T-helper 1 cell treated with Interleukin-12 subunit alpha and Interleukin-12 subunit beta and Interleukin-4 antibody, amounts not matched to agents 30 ng/mL and 1 ng/mL, for 36 hours (primary cell): ENCODE data around the gene EHBP1L1. TPM values are rescaled to one million over a fixed set of nuclear protein-coding genes. Genes with fewer than 3 reads are reported as not detected.

ENCODE experiments used
- intact Hi-C: fragments of 100-400 bp; cut with micrococcal nuclease; formaldehyde crosslinking; loops from one replicate; pipeline ENCODE4 v1.15.1; 2024
- total RNA-seq: library from RNA; stranded (reverse); gene quantifications from 2 replicates; pipeline ENCODE4 v1.2.3, GENCODE V29; 2022

The EHBP1L1 gene
- 122 and 128 TPM in 2 replicates for total RNA-seq

- intact Hi-C loops: loop anchor here (1.0 to 2.0 kb wide), 6 partner anchors 29 to 283 kb away; partner anchors contain the start of genes CFL1, SIPA1 and SLC25A45
These were observed at the start of gene EHBP1L1 for GRCh38 chr11:65575568-65576231. Gene EHBP1L1, plus strand, starts transcription at chr11:65576053. Its CDS starts 250 bp downstream, at chr11:65576303.

GRCh38 chr11:65526744-65527143 is 49.1 kb upstream of the EHBP1L1 start:
- intact Hi-C loops: loop anchor here (5.0 kb wide), 1 partner anchor 394 kb away; the partner anchor contains the start of gene SYVN1

- intact Hi-C loops: loop anchor here (5.0 kb wide), 1 partner anchor 397 kb away; the partner anchor contains the start of gene SYVN1
These were observed 47.0 kb upstream of the EHBP1L1 start for GRCh38 chr11:65528819-65529350.

GRCh38 chr11:65529475-65530156 is 46.2 kb upstream of the EHBP1L1 start:
- intact Hi-C loops: loop anchor here (5.0 kb wide), 1 partner anchor 397 kb away; the partner anchor contains the start of gene SYVN1

GRCh38 chr11:65530157-65530496 is 45.7 kb upstream of the EHBP1L1 start:
- intact Hi-C loops: no loop called here

GRCh38 chr11:65532388-65533064 is 43.3 kb upstream of the EHBP1L1 start:
- intact Hi-C loops: no loop called here

GRCh38 chr11:65535102-65535501 is 40.8 kb upstream of the EHBP1L1 start:
- intact Hi-C loops: no loop called here

GRCh38 chr11:65536412-65537295 is 39.2 kb upstream of the EHBP1L1 start:
- intact Hi-C loops: no loop called here

GRCh38 chr11:65537296-65537597 is 38.6 kb upstream of the EHBP1L1 start:
- intact Hi-C loops: no loop called here

GRCh38 chr11:65537620-65538231 is 38.1 kb upstream of the EHBP1L1 start:
- intact Hi-C loops: no loop called here

GRCh38 chr11:65538232-65538914 is 37.5 kb upstream of the EHBP1L1 start:
- intact Hi-C loops: no loop called here

GRCh38 chr11:65538915-65539743 is 36.7 kb upstream of the EHBP1L1 start:
- intact Hi-C loops: no loop called here

GRCh38 chr11:65539744-65540289 is 36.0 kb upstream of the EHBP1L1 start:
- intact Hi-C loops: loop anchor here (1.0 to 2.0 kb wide), 7 partner anchors 15 to 99 kb away; partner anchors contain the start of genes PCNX3, SCYL1 and ZNRD2

GRCh38 chr11:65540290-65541092 is 35.4 kb upstream of the EHBP1L1 start:
- intact Hi-C loops: loop anchor here (1.0 to 2.0 kb wide), 7 partner anchors 15 to 99 kb away; partner anchors contain the start of genes PCNX3, SCYL1 and ZNRD2

- intact Hi-C loops: loop anchor here (2.0 kb wide), 1 partner anchor 15 kb away; no protein-coding TSS in a partner anchor
These were observed 34.5 kb upstream of the EHBP1L1 start for GRCh38 chr11:65541093-65541982.

GRCh38 chr11:65542738-65543390 is 33.0 kb upstream of the EHBP1L1 start:
- intact Hi-C loops: no loop called here
